ENCODE results near the gene PIK3R3. TPM values are rescaled to one million over a fixed set of nuclear protein-coding genes. Genes with fewer than 3 reads are reported as not detected.

The PIK3R3 gene
- total and polyA plus RNA-seq, 9 of the 15 experiments (the other 6 are each of a cell fraction or from before 2014, with no cell fraction given), result 1.4 to 7.7 (median 4.6) TPM

- no peak; the same call in 1 of the 2 replicates for TF ChIP-seq VEZF1 (CRISPR knock-in tag; IDR thresholded peaks at IDR 0.05)
- no peak for TF ChIP-seq ATF1 (CRISPR knock-in tag; IDR thresholded peaks at IDR 0.05)
- TF ChIP-seq ATF1 (tag; IDR thresholded peaks at IDR 0.05), result no peak
- no peak for TF ChIP-seq TRIM24 (IDR thresholded peaks at IDR 0.05)
- no peak for TF ChIP-seq BDP1 (IDR thresholded peaks at IDR 0.05; ENCODE audit: insufficient read depth, insufficient read length)
- TF ChIP-seq MLX (CRISPR knock-in tag; conservative IDR thresholded peaks at IDR 0.05), result no peak
- TF ChIP-seq JUND (IDR thresholded peaks at IDR 0.05; ENCODE audit: borderline replicate concordance, low read depth, low read length), result no peak
- no peak for TF ChIP-seq JUND (tag; IDR thresholded peaks at IDR 0.05; ENCODE audit: borderline replicate concordance, low read depth, low read length)
- TF ChIP-seq, protein P1, sequence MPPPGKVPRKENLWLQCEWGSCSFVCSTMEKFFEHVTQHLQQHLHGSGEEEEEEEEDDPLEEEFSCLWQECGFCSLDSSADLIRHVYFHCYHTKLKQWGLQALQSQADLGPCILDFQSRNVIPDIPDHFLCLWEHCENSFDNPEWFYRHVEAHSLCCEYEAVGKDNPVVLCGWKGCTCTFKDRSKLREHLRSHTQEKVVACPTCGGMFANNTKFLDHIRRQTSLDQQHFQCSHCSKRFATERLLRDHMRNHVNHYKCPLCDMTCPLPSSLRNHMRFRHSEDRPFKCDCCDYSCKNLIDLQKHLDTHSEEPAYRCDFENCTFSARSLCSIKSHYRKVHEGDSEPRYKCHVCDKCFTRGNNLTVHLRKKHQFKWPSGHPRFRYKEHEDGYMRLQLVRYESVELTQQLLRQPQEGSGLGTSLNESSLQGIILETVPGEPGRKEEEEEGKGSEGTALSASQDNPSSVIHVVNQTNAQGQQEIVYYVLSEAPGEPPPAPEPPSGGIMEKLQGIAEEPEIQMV (tag; conservative IDR thresholded peaks at IDR 0.05; ENCODE audit: low read depth), result 0 out of 2 replicates have a peak, but pooled peaks have one; percentile 5
- TF ChIP-seq NFXL1 (CRISPR knock-in tag; IDR thresholded peaks at IDR 0.05), result no peak
- TF ChIP-seq ZNF140 (CRISPR knock-in tag; IDR thresholded peaks at IDR 0.05), result no peak
- no peak for TF ChIP-seq RBFOX2 (IDR thresholded peaks at IDR 0.05; ENCODE audit: low read depth, low read length)
- TF ChIP-seq, protein P2, sequence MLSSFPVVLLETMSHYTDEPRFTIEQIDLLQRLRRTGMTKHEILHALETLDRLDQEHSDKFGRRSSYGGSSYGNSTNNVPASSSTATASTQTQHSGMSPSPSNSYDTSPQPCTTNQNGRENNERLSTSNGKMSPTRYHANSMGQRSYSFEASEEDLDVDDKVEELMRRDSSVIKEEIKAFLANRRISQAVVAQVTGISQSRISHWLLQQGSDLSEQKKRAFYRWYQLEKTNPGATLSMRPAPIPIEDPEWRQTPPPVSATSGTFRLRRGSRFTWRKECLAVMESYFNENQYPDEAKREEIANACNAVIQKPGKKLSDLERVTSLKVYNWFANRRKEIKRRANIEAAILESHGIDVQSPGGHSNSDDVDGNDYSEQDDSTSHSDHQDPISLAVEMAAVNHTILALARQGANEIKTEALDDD (IDR thresholded peaks at IDR 0.05), result no peak
- no peak for TF ChIP-seq ZNF146 (CRISPR knock-in tag; IDR thresholded peaks at IDR 0.05; ENCODE audit: unreplicated experiment)
- no peak for TF ChIP-seq NR1H2 (CRISPR knock-in tag; IDR thresholded peaks at IDR 0.05)
- peak; percentile 76 for TF ChIP-seq MAFK (IDR thresholded peaks at IDR 0.05; ENCODE audit: low read length)
- TF ChIP-seq SRSF3 (IDR thresholded peaks at IDR 0.05; ENCODE audit: insufficient read depth, low read length), result no peak
- peak; percentile 95 for TF ChIP-seq ZNF316 (IDR thresholded peaks at IDR 0.05)
- TF ChIP-seq SPI1 (IDR thresholded peaks at IDR 0.05; ENCODE audit: borderline replicate concordance, low read depth, low read length), result no peak
- no peak for TF ChIP-seq POU5F1 (IDR thresholded peaks at IDR 0.05; ENCODE audit: borderline replicate concordance, low read depth, low read length, partially characterized antibody)
- TF ChIP-seq, protein P3, sequence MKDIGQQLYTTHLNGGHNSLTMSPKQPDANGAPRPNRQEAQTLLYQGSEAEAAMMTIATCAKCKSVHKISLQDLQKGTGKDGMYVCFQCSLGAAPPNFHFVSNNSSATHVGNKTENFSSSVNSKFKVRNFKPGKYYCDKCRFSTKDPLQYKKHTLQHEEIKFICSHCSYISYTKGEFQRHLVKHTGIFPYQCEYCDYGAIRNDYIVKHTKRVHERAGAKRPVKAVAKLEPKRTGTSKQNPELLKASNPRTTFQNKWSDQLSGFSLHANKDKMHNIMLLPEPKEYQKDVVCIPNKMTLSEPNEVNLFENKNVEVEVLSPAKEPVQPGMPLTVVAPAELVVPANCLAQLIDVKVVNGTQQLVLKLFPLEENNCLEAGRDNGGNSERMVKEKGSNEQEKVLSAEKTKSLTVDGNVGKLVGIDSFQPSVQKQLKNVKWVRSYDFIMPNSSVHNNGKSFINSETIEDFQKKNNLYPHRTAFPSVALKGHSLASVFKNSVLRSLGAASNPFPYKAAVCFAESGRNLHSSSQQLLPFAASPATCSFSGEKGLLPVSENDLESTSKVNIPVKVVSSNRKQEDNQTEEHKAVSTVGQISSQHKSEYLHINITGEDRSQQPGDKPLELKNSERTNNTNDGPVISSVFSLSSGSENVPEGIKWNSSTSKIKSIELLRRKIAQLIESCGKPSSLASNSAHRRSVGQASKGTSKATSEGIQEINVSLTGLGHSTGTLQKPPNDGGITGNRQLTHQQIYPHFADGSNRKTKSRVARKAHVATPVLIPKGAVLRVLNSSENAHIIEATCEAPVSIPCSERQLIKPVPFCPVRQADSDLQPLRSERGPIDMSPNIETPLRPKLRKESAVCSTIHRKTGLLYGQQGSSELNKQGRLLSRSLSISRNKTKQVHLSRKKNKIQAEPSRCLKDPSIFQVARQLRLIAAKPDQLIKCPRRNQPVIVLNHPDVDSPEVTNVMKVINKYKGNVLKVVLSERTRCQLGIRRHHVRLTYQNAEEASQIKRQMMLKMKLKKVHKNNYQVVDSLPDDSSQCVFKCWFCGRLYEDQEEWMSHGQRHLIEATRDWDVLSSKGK (CRISPR knock-in tag; IDR thresholded peaks at IDR 0.05), result no peak
Measured at GRCh38 chr1:46114925-46115603, 17.4 kb downstream of the PIK3R3 start (continued).

Measured in K562 (cell line).